Activated CD4-positive, alpha-beta T cell treated with anti-CD3 and anti-CD28 coated beads for 36 hours (primary cell): ENCODE measurements around the gene KIRREL3. TPM values are rescaled to one million over a fixed set of nuclear protein-coding genes. Genes with fewer than 3 reads are reported as not detected.

Experiments used
- ATAC-seq: fragments of 200-7000 bp; cut with Tn5 transposase; one replicate; pipeline ENCODE4 v1.10.0; 2021; ENCODE audit warnings: mild to moderate bottlenecking, moderate library complexity
- CTCF ChIA-PET: fragments of 350-600 bp; sonication (Branson Sonifier 250); formaldehyde crosslinking; loops from one replicate; lab custom pipeline; 2021; ENCODE audit warnings: antibody characterized with exemption; lab: Charles Lee
- POLR2A ChIA-PET: fragments of 350-600 bp; sonication (Branson Sonifier 250); formaldehyde crosslinking; loops from one replicate; lab custom pipeline; 2021; ENCODE audit warnings: antibody characterized with exemption, inconsistent platforms; lab: Charles Lee
- DNase-seq: peaks from one replicate; pipeline ENCODE4 v3.0.0-alpha.2; 2020
- H3K27ac Mint-ChIP-seq: one replicate; pipeline ENCODE4 v1.8.0; 2021; ENCODE audit warnings: mixed read lengths
- H3K27me3 Mint-ChIP-seq: one replicate; pipeline ENCODE4 v1.8.0; 2021; ENCODE audit warnings: mixed read lengths
- H3K36me3 Mint-ChIP-seq: one replicate; pipeline ENCODE4 v1.8.0; 2021; ENCODE audit warnings: low read depth, mixed read lengths
- H3K4me1 Mint-ChIP-seq: one replicate; pipeline ENCODE4 v1.8.0; 2021; ENCODE audit warnings: mixed read lengths
- H3K4me3 Mint-ChIP-seq: one replicate; pipeline ENCODE4 v1.8.0; 2021; ENCODE audit warnings: mild to moderate bottlenecking, moderate library complexity, mixed read lengths
- H3K9me3 Mint-ChIP-seq: one replicate; pipeline ENCODE4 v1.8.0; 2021; ENCODE audit warnings: low read depth, mixed read lengths
- intact Hi-C, 2 experiments: fragments of 100-400 bp; cut with DNase I in 1 of 2; cut with micrococcal nuclease in 1 of 2; formaldehyde crosslinking; loops; one replicate each; pipeline versions ENCODE4 v1.14.2 to v1.15.1; 2022 to 2024; cut with DNase I, micrococcal nuclease
- total RNA-seq, 2 experiments: library from RNA; stranded (reverse); gene quantifications; one replicate each; pipeline ENCODE4 v1.2.3, GENCODE V29; 2021

The KIRREL3 gene
- total RNA-seq, 2 experiments from 2014 or later: not detected

DNA sequence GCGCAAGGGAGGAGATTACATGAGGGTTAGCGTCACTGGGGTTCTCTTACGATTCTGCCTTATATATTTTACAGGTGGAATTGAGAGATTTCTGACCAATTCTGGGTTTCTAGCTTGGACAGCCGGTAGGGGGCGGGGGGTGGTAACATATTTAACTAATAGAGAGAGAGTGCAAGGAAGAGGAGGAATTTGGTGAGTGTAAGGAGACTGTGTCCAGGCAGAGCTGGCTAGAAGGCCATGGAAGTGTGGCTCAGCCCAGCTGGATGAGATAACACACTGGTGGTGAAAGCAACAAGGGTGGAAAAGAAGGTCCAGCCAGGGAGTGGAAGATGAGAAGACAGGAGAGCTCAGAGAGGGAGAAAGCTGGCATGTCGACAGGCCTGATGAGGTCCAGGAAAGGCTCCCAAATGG lies 588.6 kb downstream of the KIRREL3 start:
- no peak overlapping the region for H3K4me3 Mint-ChIP-seq
- no peaks in the 10 kb centered on the region for H3K27me3 Mint-ChIP-seq
- CTCF ChIA-PET: interaction anchor here (0.6 to 1.3 kb wide), 2 partner anchors 18 to 69 kb away, joined by 3 to 4 read pairs; no protein-coding TSS in a partner anchor
- DNase-seq (no peak), ATAC-seq (no peak)
- intact Hi-C loops: loop anchor here in 1 of 2 experiments (10.0 kb wide), 1 partner anchor 97 kb away; no protein-coding TSS in a partner anchor
- no peak overlapping the region for H3K27ac Mint-ChIP-seq
- H3K9me3 Mint-ChIP-seq: no peaks in the 10 kb centered on the region
- peaks cover 4% of the 10 kb centered on the region for H3K36me3 Mint-ChIP-seq
- H3K4me1 Mint-ChIP-seq: peaks cover 5% of the 10 kb centered on the region
- POLR2A ChIA-PET: no interaction called here

DNA sequence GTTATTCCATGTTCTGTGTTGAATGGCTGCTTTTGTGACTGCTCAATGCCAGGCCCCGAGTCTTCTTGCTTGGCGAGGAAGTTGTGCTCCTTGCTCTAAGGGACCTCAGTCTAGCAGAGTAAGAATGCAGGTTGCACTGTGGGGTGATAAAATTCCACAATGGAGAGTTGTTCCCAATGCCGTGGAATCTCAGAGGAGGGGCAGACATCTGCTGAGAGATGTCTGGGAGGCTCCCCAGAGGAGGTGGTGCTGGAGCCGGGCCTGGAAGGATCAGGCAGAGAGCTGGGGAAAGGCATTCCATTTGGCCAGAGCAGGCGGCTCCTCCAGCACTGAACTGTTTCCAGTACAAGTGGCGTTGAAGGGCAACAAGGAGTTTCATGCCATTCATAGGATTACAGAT lies 589.9 kb downstream of the KIRREL3 start:
- H3K27ac Mint-ChIP-seq: no peak overlapping the region
- H3K4me3 Mint-ChIP-seq: no peak overlapping the region
- CTCF ChIA-PET: interaction anchor here (0.5 to 1.3 kb wide), 3 partner anchors 17 to 1498 kb away, joined by 3 to 4 read pairs (median 4); no protein-coding TSS in a partner anchor
- POLR2A ChIA-PET: interaction anchor here (0.6 kb wide), 1 partner anchor 9 kb away, joined by 3 read pairs; no protein-coding TSS in a partner anchor
- H3K4me1 Mint-ChIP-seq: no peaks in the 10 kb centered on the region
- DNase-seq (no peak), ATAC-seq (no peak)
- intact Hi-C loops: loop anchor here in 1 of 2 experiments (10.0 kb wide), 1 partner anchor 96 kb away; no protein-coding TSS in a partner anchor
- no peaks in the 10 kb centered on the region for H3K27me3 Mint-ChIP-seq
- H3K9me3 Mint-ChIP-seq: no peaks in the 10 kb centered on the region
- H3K36me3 Mint-ChIP-seq: peaks cover 4% of the 10 kb centered on the region

DNA sequence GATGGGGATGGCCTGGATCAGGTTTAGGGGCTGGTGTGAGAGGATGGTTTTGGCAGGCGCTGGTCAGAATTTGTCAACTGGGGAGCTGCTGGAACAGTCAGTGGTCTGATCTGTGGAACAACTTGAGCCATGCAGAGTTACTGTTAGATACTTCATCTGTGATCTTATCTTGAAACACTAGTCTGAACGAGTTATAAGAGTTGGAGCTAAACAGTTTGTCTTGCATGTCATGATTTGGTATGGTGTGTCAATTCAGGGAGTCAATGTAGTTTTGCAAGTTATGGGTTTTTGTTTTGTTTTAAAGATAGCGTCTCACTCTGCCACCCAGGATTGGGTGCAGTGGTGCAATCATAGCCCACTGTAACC lies 591.0 kb downstream of the KIRREL3 start:
- H3K4me1 Mint-ChIP-seq: no peaks in the 10 kb centered on the region
- no peaks in the 10 kb centered on the region for H3K9me3 Mint-ChIP-seq
- no peak overlapping the region for H3K4me3 Mint-ChIP-seq
- H3K36me3 Mint-ChIP-seq: peaks cover 4% of the 10 kb centered on the region
- H3K27me3 Mint-ChIP-seq: no peaks in the 10 kb centered on the region
- H3K27ac Mint-ChIP-seq: no peak overlapping the region
- intact Hi-C loops: no loop called here
- ATAC-seq (no peak), DNase-seq (no peak)
- ChIA-PET CTCF (no interaction called here), POLR2A (no interaction called here)

DNA sequence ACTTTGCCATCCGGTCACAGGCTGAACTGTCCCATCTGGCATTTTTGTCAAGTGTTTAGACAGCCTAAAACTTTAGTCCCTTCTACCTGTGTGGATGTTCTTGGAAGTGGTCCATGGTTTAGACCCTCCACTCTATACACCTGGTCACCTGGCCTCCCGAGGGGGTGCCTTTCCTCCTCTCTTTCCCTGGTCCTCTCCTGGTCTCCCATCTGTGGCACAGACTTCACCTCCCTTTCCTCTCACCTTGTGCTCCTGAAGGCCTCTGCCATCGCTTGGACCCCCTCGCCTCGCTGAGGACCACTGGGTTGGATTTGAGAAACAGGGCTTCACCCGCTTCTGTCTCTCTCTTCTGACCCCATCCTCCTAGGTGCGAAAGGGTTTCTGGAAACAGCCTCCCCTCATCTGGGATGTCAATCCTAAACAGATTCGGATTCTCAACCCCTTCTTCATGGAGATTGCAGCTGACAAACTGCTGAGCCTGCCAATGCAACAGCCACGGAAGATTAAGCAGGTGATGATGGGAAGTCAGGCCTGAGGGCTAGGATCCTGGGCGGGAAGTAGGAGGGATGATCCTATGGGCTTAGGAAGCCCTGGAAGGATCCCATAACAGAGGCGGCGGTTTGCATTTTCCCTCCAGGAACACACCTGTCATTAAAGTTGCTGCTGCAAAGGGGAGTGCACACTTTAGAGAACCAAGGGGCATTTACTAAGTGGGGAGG lies 591.5 kb downstream of the KIRREL3 start:
- POLR2A ChIA-PET: no interaction called here
- intact Hi-C loops: no loop called here
- CTCF ChIA-PET: interaction anchor here (0.6 kb wide), 1 partner anchor 109 kb away, joined by 3 read pairs; no protein-coding TSS in a partner anchor
- Mint-ChIP-seq H3K4me1 (no peaks in the 10 kb centered on the region), H3K27ac (no peak overlapping the region), H3K36me3 (peaks cover 4% of the 10 kb centered on the region), H3K4me3 (no peak overlapping the region), H3K9me3 (no peaks in the 10 kb centered on the region), H3K27me3 (no peaks in the 10 kb centered on the region)
- ATAC-seq (no peak), DNase-seq (no peak)

DNA sequence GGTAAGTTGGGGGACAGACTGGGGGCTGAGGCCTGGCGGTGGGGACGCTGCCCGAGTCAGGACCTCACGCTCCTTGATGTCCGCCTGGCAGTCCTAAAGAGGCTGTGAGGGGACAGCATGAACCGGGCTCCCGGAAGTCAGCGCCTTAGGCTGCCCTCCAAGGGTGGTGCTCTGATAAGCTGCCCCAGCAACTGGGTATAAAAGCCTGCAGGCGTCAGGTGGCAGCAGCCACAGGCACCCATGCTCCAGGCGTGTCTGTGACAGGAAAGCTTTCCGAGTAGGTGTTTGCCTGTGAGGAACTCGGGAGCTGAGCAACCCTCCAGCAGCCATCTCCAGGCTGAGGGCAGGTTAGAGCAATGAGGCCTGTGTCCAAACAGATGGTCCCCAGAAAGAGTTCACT lies 592.1 kb downstream of the KIRREL3 start:
- Mint-ChIP-seq H3K4me3 (no peak overlapping the region), H3K4me1 (no peaks in the 10 kb centered on the region), H3K27ac (no peak overlapping the region), H3K9me3 (no peaks in the 10 kb centered on the region), H3K27me3 (no peaks in the 10 kb centered on the region), H3K36me3 (peaks cover 4% of the 10 kb centered on the region)
- ATAC-seq (no peak), DNase-seq (no peak)
- ChIA-PET POLR2A (no interaction called here), CTCF (interaction anchor here (0.6 kb wide), 1 partner anchor 108 kb away, joined by 3 read pairs; no protein-coding TSS in a partner anchor)
- intact Hi-C loops: no loop called here

DNA sequence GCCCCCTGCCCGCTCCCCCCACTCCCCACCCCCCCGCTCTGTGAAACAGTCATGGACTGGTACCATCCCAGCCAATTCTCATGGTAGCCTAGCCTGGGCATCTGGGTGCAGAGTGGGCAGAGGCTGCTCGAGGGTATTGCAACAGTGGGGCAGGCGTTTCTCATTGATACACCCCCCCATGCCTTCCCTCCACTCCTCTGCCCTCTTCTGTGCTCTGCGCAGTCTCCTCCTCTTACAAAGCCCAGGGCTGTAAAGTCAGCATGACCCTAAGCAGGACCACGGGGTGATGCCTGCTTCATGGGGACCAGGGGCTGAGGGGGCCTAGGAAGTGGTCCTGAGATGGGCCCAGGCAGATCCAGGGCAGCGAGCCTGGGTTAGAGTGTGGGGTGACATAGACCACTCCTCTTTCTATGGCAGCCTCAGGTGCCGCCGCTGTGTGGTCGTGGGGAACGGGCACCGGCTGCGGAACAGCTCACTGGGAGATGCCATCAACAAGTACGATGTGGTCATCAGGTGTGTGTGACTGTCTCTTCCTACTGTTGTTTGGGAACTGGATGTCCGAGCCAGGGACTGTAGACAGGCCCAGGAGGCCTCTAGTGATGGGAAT lies 592.8 kb downstream of the KIRREL3 start:
- intact Hi-C loops: no loop called here
- Mint-ChIP-seq H3K4me1 (no peaks in the 10 kb centered on the region), H3K9me3 (no peaks in the 10 kb centered on the region), H3K27me3 (no peaks in the 10 kb centered on the region), H3K36me3 (peaks cover 4% of the 10 kb centered on the region), H3K4me3 (no peak overlapping the region), H3K27ac (no peak overlapping the region)
- ChIA-PET CTCF (no interaction called here), POLR2A (no interaction called here)
- ATAC-seq (no peak), DNase-seq (no peak)

DNA sequence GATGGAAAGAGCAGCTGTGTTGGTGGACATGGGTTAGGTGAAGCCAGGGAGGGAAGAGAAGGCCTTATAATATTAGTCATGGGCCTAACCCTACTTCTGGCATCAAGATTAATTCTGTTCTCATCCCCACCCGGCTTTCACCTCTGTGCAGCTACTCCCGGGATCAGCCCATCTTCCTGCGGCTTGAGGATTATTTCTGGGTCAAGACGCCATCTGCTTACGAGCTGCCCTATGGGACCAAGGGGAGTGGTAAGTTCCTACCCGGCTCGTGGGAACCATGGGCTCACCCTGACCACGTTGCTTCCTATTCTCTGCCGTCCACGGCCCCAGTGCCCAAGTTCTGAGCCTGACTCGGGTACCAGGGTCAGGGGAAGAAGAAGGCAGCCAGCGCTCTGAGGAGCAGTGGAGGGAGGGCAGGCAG lies 593.5 kb downstream of the KIRREL3 start:
- CTCF ChIA-PET: no interaction called here
- H3K36me3 Mint-ChIP-seq: peaks cover 4% of the 10 kb centered on the region
- DNase-seq (no peak), ATAC-seq (no peak)
- H3K27me3 Mint-ChIP-seq: no peaks in the 10 kb centered on the region
- POLR2A ChIA-PET: no interaction called here
- intact Hi-C loops: no loop called here
- no peak overlapping the region for H3K27ac Mint-ChIP-seq
- H3K4me3 Mint-ChIP-seq: no peak overlapping the region
- no peaks in the 10 kb centered on the region for H3K4me1 Mint-ChIP-seq
- H3K9me3 Mint-ChIP-seq: no peaks in the 10 kb centered on the region

DNA sequence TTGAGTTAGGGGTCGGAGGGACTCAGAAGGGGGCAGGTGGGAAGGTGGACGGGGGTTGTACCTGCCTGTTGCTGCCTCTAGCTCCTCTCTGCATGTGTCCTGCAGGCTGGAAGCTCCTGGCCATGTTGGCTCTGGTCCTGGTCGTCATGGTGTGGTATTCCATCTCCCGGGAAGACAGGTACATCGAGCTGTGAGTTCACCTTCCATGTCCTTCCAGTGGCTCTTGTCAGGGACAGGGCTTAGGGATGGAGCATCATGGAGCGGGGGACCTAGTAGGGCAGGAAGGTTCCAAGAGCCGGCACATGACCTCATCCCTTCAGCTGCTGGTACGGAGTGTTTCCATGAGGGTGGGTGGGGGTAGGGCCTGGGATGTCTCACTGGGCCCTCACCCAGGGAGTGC lies 594.2 kb downstream of the KIRREL3 start:
- POLR2A ChIA-PET: no interaction called here

DNA sequence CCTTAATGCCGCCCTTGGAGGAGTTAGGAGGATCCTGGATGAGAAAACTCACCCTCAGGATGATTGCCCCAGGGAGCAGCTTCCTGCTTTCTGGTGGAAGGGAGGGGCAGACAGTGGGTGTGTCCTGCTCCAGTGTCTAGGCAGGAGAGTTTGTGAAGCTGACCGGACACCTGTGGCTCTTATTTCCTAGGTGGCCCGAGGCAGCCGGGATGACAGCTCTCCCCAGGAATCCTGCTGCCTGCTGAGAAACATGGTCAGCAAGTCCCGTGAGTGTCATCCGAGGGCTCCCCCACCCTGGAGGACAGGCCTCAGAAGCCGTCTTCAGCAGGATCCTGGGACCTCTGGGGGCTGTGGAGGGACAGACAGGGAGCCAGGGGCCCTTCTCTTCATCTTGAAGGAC lies 594.7 kb downstream of the KIRREL3 start:
- intact Hi-C loops: no loop called here
- no peak overlapping the region for H3K4me3 Mint-ChIP-seq
- ATAC-seq (no peak), DNase-seq (no peak)
- H3K9me3 Mint-ChIP-seq: no peaks in the 10 kb centered on the region
- H3K36me3 Mint-ChIP-seq: peaks cover 4% of the 10 kb centered on the region
- POLR2A ChIA-PET: no interaction called here
- H3K4me1 Mint-ChIP-seq: no peaks in the 10 kb centered on the region
- H3K27me3 Mint-ChIP-seq: no peaks in the 10 kb centered on the region
- no peak overlapping the region for H3K27ac Mint-ChIP-seq
- CTCF ChIA-PET: no interaction called here

More for the DNA sequence above, 594.2 kb downstream of the KIRREL3 start:
- no peak overlapping the region for H3K27ac Mint-ChIP-seq
- DNase-seq: no peak
- H3K9me3 Mint-ChIP-seq: no peaks in the 10 kb centered on the region
- no peaks in the 10 kb centered on the region for H3K27me3 Mint-ChIP-seq
- intact Hi-C loops: no loop called here
- H3K36me3 Mint-ChIP-seq: peaks cover 4% of the 10 kb centered on the region
- CTCF ChIA-PET: no interaction called here
- ATAC-seq: no peak
- no peaks in the 10 kb centered on the region for H3K4me1 Mint-ChIP-seq
- H3K4me3 Mint-ChIP-seq: no peak overlapping the region

DNA sequence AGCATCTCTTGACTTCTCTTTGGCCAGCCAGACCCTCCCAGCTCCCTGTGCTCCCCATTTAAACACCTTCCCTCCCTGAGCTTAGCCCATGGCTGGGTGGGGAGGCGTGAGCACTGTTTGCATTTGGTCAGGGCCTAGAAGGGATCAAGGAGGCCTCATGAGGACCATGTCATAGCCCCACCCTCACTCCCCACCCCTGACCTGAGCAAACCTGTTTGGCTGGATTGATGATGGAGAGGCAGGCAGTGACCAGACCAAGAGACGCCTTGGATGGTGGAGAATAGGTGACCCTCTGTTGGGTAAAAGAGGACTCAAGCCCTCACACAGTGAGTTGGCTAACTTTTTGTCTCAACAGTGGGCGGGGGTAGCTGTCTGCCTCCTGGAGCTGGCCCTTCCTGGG lies 595.2 kb downstream of the KIRREL3 start:
- ATAC-seq (no peak), DNase-seq (no peak)
- H3K4me1 Mint-ChIP-seq: no peaks in the 10 kb centered on the region
- intact Hi-C loops: no loop called here
- CTCF ChIA-PET: interaction anchor here (1.3 kb wide), 1 partner anchor 75 kb away, joined by 3 read pairs; no protein-coding TSS in a partner anchor
- POLR2A ChIA-PET: no interaction called here
- no peaks in the 10 kb centered on the region for H3K9me3 Mint-ChIP-seq
- no peaks in the 10 kb centered on the region for H3K27me3 Mint-ChIP-seq
- peaks cover 4% of the 10 kb centered on the region for H3K36me3 Mint-ChIP-seq
- H3K27ac Mint-ChIP-seq: no peak overlapping the region
- no peak overlapping the region for H3K4me3 Mint-ChIP-seq

DNA sequence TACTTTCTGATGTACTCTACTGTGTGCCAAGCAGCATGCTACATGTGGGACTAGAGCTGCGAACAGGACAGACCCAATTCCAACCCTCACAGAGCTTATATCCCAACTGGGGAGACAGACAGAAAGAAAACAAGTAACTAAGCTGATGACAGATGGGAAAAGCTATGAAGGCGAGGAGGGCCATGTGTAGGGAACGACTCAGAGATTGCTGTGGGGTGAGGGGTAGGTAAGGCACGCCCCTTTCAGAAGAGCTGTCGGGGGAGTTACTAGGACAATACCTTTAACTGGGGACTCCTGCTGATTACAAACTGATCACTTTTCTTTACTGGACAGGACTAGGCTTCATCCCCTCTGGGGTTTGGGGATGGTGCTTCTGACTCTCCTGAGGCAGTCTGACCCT lies 596.2 kb downstream of the KIRREL3 start:
- H3K27ac Mint-ChIP-seq: no peak overlapping the region
- no peaks in the 10 kb centered on the region for H3K4me1 Mint-ChIP-seq
- H3K9me3 Mint-ChIP-seq: peaks cover 3% of the 10 kb centered on the region
- DNase-seq (no peak), ATAC-seq (no peak)
- POLR2A ChIA-PET: no interaction called here
- H3K36me3 Mint-ChIP-seq: peaks cover 4% of the 10 kb centered on the region
- no peak overlapping the region for H3K4me3 Mint-ChIP-seq
- CTCF ChIA-PET: interaction anchor here (1.3 kb wide), 1 partner anchor 76 kb away, joined by 3 read pairs; no protein-coding TSS in a partner anchor
- intact Hi-C loops: no loop called here
- no peaks in the 10 kb centered on the region for H3K27me3 Mint-ChIP-seq

DNA sequence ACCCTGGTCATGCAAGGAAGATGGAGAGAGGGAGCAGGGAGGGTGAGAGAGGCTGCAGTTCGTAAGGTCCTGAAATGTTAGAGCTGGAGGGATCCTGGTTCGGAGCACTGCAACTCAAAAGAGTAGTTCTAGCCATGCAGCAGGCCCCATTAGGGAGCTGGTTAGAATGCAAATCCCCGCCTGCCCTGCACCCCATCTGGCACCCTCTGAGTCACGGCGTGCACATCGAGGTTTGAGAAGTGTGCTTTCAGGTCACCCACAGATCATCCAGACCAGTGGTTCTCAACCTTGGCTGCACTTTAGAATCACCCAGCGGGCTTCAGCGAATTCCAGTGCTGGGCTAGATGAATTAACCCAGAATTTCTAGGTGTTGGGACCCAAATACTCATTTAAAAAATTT lies 596.9 kb downstream of the KIRREL3 start:
- ATAC-seq (no peak), DNase-seq (no peak)
- H3K9me3 Mint-ChIP-seq: peaks cover 3% of the 10 kb centered on the region
- intact Hi-C loops: no loop called here
- H3K4me3 Mint-ChIP-seq: no peak overlapping the region
- H3K36me3 Mint-ChIP-seq: no peaks in the 10 kb centered on the region
- H3K4me1 Mint-ChIP-seq: no peaks in the 10 kb centered on the region
- no peak overlapping the region for H3K27ac Mint-ChIP-seq
- ChIA-PET CTCF (interaction anchor here (1.0 kb wide), 1 partner anchor 77 kb away, joined by 3 read pairs; no protein-coding TSS in a partner anchor), POLR2A (no interaction called here)
- H3K27me3 Mint-ChIP-seq: no peaks in the 10 kb centered on the region
